Spleen (tissue), 11 donors: ENCODE measurements around the gene TSPAN33. TPM values are rescaled to one million over a fixed set of nuclear protein-coding genes. Genes with fewer than 3 reads are reported as not detected.

Experiments
- DNase-seq: peaks from one replicate; pipeline ENCODE4 v3.0.0-alpha.2; 2020
- H3K27ac ChIP-seq, 8 donors: fragments of 200-600 bp; sonication (generic) in 7 of 8; 1 replicate in 4 of 8; 2 replicates in 4 of 8; pipeline versions ENCODE4 v1.5.0 to v1.8.0; 2016 to 2021; ENCODE audit warnings: inconsistent platforms in 4 of 8, mild to moderate bottlenecking in 4 of 8, moderate library complexity in 1 of 8
- H3K27me3 ChIP-seq, 7 donors: fragments of 200-600 bp; sonication (generic) in 6 of 7; replicated peaks in 1 of 7; 1 replicate in 4 of 7; 2 replicates in 3 of 7; pipeline versions ENCODE4 v1.5.0 to v1.8.0; 2016 to 2021; ENCODE audit warnings: inconsistent platforms in 3 of 7, mild to moderate bottlenecking in 1 of 7
- H3K36me3 ChIP-seq, 6 donors: fragments of 200-600 bp; sonication (generic) in 5 of 6; 1 replicate in 4 of 6; 2 replicates in 2 of 6; pipeline versions ENCODE4 v1.5.0 to v1.8.0; 2016 to 2021; ENCODE audit warnings: inconsistent platforms in 2 of 6
- H3K4me1 ChIP-seq, 6 donors: fragments of 200-600 bp; sonication (generic) in 5 of 6; 1 replicate in 3 of 6; 2 replicates in 3 of 6; pipeline versions ENCODE4 v1.5.0 to v1.8.0; 2016 to 2021; ENCODE audit warnings: inconsistent platforms in 3 of 6
- H3K4me3 ChIP-seq, 8 donors: fragments of 200-600 bp; sonication (generic) in 7 of 8; 1 replicate in 4 of 8; 2 replicates in 4 of 8; pipeline versions ENCODE4 v1.5.0 to v1.8.0; 2016 to 2021; ENCODE audit warnings: inconsistent platforms in 4 of 8, mild to moderate bottlenecking in 4 of 8, moderate library complexity in 2 of 8
- H3K9me3 ChIP-seq, 8 donors: fragments of 200-600 bp; sonication (generic) in 7 of 8; 1 replicate in 4 of 8; 2 replicates in 4 of 8; pipeline versions ENCODE4 v1.5.0 to v1.8.0; 2016 to 2021; ENCODE audit warnings: inconsistent platforms in 4 of 8
- POLR2A ChIP-seq, 3 donors: fragments of 450-650 bp; IDR thresholded peaks; one replicate each; pipeline ENCODE4 v1.5.1; 2017; ENCODE audit warnings: antibody characterized with exemption in 3 of 3, mild to moderate bottlenecking in 1 of 3
- POLR2AphosphoS5 ChIP-seq, 3 donors: sonication (generic); formaldehyde crosslinking; IDR thresholded peaks; one replicate each; pipeline ENCODE4 v1.5.1; 2017; ENCODE audit warnings: antibody characterized with exemption in 3 of 3
- WGBS, 5 donors: extraction: QIAGEN DNeasy Blood & Tissue Kit in 3 of 5; methylation state at CpG; one replicate each; pipeline versions ENCODE4 v1.1.5 to v1.1.7; 2013 to 2018; 5-methylcytosine and 5-hydroxymethylcytosine counted together
- intact Hi-C: fragments of 100-400 bp; cut with DNase I; formaldehyde crosslinking; loops from one replicate; pipeline ENCODE4 v1.15.0; 2023; ENCODE audit warnings: low total_unique reads
- polyA plus RNA-seq, 3 donors: library from polyadenylated mRNA; stranded (reverse); fragments of 200-250 nt; gene quantifications; one replicate each; pipeline ENCODE4 v1.2.1, GENCODE V29; 2013
- total RNA-seq, 7 donors: library from RNA; depleted of rRNA in 3 of 7; stranded (reverse); fragments of >200 nt in 3 of 7; fragmentation: NEBNext Ultra II Directional in 4 of 7; extraction: Animal tissue kit (Norgen Biotek cat#: 25700) in 4 of 7; gene quantifications; one replicate each; pipeline versions ENCODE4 v1.1.0 to v1.2.1, GENCODE V29; 2016 to 2021
- TF ChIP-seq, protein P1 (sequence below), 11 experiments: fragments of 200-600 bp in 7 of 11; fragments of 450-650 bp in 4 of 11; sonication (generic) in 4 of 11; IDR thresholded peaks in 8 of 11; conservative IDR thresholded peaks in 3 of 11; 1 replicate in 7 of 11; 2 replicates in 4 of 11; pipeline versions ENCODE4 v1.4.0 to v1.8.0; 2016 to 2021; ENCODE audit warnings: antibody characterized with exemption in 11 of 11, inconsistent platforms in 4 of 11, mild to moderate bottlenecking in 1 of 11
- donor health status: healthy with polysubstance abuse.
- donor health status: DM: no; HTN: no; CAD: no; lungs with moderate emphysema.
- donor health status: DM: no; HTN: no; CAD: no.
- donor health status: Bipolar disorder and iron deficiency.
- donor health status: healthy.
- donor health status: DM: no; HTN: no; CAD: no.
- donor health status: DM: yes; HTN: yes; CAD: no.

Gene TSPAN33
- total and polyA plus RNA-seq, 10 donors, result 37.0 to 57.9 (median 47.2) TPM

DNA sequence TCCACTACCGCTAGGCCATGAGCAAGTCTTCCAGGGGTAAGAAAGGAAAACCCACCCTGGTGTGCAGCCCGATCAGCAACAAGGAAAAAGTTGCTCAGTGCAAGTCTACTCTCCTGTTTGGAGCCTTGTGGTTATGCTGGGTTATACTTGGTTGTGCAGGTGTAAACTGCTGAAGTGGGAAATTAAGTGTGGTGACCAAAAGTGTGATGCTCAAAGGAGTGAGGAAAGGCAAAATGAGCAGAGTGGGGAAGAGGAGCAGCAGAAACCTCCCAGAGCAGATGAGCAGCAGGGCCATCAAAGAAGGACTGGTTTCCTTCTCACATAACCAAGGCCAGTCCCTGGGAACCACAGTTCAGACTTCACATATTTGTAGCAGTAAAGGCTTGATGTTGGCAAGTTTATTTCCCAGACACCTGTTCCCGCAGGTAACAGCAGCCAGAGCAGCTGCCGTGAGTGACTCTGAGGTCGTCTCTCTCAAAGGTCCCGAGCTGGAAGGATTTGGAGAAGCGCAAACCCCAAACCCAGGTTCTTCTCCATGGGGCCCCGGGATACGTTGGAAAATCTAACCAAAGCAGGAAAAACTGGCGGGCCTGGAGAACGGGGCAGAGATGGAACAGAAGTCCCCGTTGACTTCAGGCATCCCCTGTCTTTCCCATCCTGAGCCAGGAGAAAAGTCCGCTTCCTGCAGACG, 43.3 kb downstream of the TSPAN33 start:
- WGBS, 5 donors, result 31 to 38% (median 35%) methylated on average over 14 of the region's 14 CpGs
- H3K27ac ChIP-seq, result no peak overlapping the region
- no peaks in the 10 kb centered on the region for H3K36me3 ChIP-seq
- TF ChIP-seq, protein P1, sequence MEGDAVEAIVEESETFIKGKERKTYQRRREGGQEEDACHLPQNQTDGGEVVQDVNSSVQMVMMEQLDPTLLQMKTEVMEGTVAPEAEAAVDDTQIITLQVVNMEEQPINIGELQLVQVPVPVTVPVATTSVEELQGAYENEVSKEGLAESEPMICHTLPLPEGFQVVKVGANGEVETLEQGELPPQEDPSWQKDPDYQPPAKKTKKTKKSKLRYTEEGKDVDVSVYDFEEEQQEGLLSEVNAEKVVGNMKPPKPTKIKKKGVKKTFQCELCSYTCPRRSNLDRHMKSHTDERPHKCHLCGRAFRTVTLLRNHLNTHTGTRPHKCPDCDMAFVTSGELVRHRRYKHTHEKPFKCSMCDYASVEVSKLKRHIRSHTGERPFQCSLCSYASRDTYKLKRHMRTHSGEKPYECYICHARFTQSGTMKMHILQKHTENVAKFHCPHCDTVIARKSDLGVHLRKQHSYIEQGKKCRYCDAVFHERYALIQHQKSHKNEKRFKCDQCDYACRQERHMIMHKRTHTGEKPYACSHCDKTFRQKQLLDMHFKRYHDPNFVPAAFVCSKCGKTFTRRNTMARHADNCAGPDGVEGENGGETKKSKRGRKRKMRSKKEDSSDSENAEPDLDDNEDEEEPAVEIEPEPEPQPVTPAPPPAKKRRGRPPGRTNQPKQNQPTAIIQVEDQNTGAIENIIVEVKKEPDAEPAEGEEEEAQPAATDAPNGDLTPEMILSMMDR (IDR thresholded peaks at IDR 0.05 in 8 of 11, conservative IDR thresholded peaks at IDR 0.05 in 3 of 11), result no peak
- no peak for TF ChIP-seq POLR2AphosphoS5 (IDR thresholded peaks at IDR 0.05)
- TF ChIP-seq POLR2A (IDR thresholded peaks at IDR 0.05), result no peak
- DNase-seq, result no peak
- no peaks in the 10 kb centered on the region for H3K9me3 ChIP-seq
- H3K4me3 ChIP-seq, result peak overlapping the region; percentile 53 to 87 (median 62)
- intact Hi-C loops, result no loop called here
- peaks cover 0 to 52% (median 10%) of the 10 kb centered on the region in 7 donors for H3K27me3 ChIP-seq
- peaks cover 5 to 30% (median 21%) of the 10 kb centered on the region in 6 donors for H3K4me1 ChIP-seq

GRCh38 chr7:129188372-129188891, 43.9 kb downstream of the TSPAN33 start, which contains the start of gene SMO:
SMO (plus strand) TSS chr7:129188633; CDS start chr7:129189152, 519 bp downstream.
- 1 to 3% (median 2%) methylated on average over 24 to 48 of the region's 48 CpGs for WGBS, 5 donors
- Histone ChIP-seq H3K9me3 (no peaks in the 10 kb centered on the region), H3K27ac (no peak within 1 kb of the TSS), H3K27me3 (peaks cover 0 to 52% (median 10%) of the 10 kb centered on the region in 7 donors), H3K4me3 (peak within 1 kb of the TSS; percentile 53 to 87 (median 62)), H3K36me3 (no peaks in the 10 kb centered on the region), H3K4me1 (peaks cover 5 to 30% (median 21%) of the 10 kb centered on the region in 6 donors)
- peak; percentile 74 for DNase-seq
- intact Hi-C loops, result no loop called here
- TF ChIP-seq POLR2A (IDR thresholded peaks at IDR 0.05), result no peak
- TF ChIP-seq, protein P1 (IDR thresholded peaks at IDR 0.05 in 8 of 11, conservative IDR thresholded peaks at IDR 0.05 in 3 of 11), result no peak
- peak in 2 of 3 donors; percentile 46 to 56 for TF ChIP-seq POLR2AphosphoS5 (IDR thresholded peaks at IDR 0.05)

DNA sequence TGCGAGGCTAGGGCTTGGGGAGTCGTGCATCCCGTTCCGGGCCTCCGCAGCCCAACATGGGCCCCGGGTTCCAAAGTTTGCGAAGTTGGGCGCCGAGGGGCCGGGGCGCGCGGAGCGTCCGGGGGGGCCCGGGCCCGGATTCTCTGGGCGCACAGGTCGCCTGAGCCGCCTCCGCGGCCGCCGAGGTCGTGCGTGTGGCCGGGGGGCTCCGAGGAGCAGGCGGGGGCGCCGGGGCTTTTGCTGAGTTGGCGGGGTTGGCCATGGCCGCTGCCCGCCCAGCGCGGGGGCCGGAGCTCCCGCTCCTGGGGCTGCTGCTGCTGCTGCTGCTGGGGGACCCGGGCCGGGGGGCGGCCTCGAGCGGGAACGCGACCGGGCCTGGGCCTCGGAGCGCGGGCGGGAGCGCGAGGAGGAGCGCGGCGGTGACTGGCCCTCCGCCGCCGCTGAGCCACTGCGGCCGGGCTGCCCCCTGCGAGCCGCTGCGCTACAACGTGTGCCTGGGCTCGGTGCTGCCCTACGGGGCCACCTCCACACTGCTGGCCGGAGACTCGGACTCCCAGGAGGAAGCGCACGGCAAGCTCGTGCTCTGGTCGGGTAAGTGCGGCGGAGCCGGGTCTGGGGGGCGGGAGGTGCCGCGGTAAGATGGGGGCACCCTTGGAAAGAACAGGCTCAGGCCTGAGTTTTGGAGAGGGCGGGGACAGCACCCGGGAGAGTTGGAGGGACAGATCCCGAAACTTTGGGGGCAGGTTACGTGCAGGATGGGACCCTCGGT, 44.6 kb downstream of the TSPAN33 start:
- Histone ChIP-seq H3K36me3 (no peaks in the 10 kb centered on the region), H3K27ac (no peak overlapping the region), H3K4me1 (peaks cover 5 to 30% (median 21%) of the 10 kb centered on the region in 6 donors), H3K27me3 (peaks cover 0 to 52% (median 10%) of the 10 kb centered on the region in 7 donors), H3K9me3 (no peaks in the 10 kb centered on the region), H3K4me3 (peak overlapping the region; percentile 53 to 87 (median 62))
- DNase-seq, result peak; percentile 80
- TF ChIP-seq POLR2A (IDR thresholded peaks at IDR 0.05) (no peak), POLR2AphosphoS5 (IDR thresholded peaks at IDR 0.05) (peak in 2 of 3 donors; percentile 17 to 36)
- intact Hi-C loops, result no loop called here
- WGBS, 5 donors, result 1 to 3% (median 2%) methylated on average over 15 to 83 of the region's 83 CpGs

DNA sequence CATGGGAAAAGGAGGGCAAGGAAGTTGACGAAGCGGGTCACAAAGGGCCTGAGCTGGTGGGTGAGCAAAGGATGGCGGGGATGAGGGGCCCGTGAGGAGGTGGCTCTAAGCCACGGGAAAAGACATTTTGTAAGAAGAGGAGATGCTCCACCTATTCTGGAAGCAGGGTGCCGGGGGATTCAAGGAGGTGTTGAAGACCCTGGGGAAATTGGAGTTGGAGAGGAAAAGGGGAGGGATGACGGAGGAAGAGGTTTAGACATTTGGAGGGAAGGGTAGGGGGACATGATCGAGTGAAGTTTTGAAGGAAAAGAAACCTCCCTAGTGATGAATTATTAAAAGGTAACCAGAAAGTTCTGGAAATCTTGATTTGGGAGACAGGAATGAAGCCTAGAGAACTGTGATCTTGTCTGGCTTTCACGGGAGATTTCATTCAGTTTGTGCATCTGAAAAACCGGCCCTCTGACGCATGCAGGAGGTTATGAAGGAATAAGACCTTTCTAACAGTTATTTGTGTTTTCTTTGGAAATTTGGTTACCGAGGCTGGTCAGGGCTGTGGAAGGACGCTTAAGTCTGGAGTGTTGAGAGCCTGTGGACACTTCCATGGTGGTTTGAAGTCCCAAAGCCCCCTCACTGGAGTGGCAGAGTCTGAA, 45.3 kb downstream of the TSPAN33 start:
- Histone ChIP-seq H3K27me3 (peaks cover 0 to 52% (median 10%) of the 10 kb centered on the region in 7 donors), H3K27ac (no peak overlapping the region), H3K4me1 (peaks cover 5 to 30% (median 21%) of the 10 kb centered on the region in 6 donors), H3K9me3 (no peaks in the 10 kb centered on the region), H3K36me3 (no peaks in the 10 kb centered on the region), H3K4me3 (peak overlapping the region; percentile 53 to 87 (median 62))
- no peak for DNase-seq
- 48 to 58% (median 53%) methylated on average over 13 of the region's 13 CpGs for WGBS, 5 donors
- no peak for TF ChIP-seq POLR2AphosphoS5 (IDR thresholded peaks at IDR 0.05)
- TF ChIP-seq, protein P1 (IDR thresholded peaks at IDR 0.05 in 8 of 11, conservative IDR thresholded peaks at IDR 0.05 in 3 of 11), result no peak
- TF ChIP-seq POLR2A (IDR thresholded peaks at IDR 0.05), result no peak
- intact Hi-C loops, result no loop called here
